Neutrophil (primary cell): ENCODE measurements around the gene HEATR3.

Experiments used
- H3K27ac ChIP-seq: fragments of 200-600 bp; sonication (generic); 2 replicates; pipeline ENCODE4 v1.5.1; 2016; ENCODE audit warnings: mild to moderate bottlenecking, moderate library complexity
- H3K27me3 ChIP-seq: fragments of 200-600 bp; sonication (generic); 2 replicates; pipeline ENCODE4 v1.6.0; 2016; ENCODE audit warnings: mild to moderate bottlenecking
- H3K36me3 ChIP-seq: fragments of 200-600 bp; sonication (generic); 2 replicates; pipeline ENCODE4 v1.5.1; 2017
- H3K4me1 ChIP-seq, 2 experiments: fragments of 200-600 bp in 1 of 2; sonication (generic) in 1 of 2; 1 replicate in 1 of 2; 2 replicates in 1 of 2; pipeline versions ENCODE4 v1.5.1 to v1.6.1; 2013 to 2016; ENCODE audit warnings: low read depth in 1 of 2, low read length in 1 of 2, mild to moderate bottlenecking in 1 of 2, moderate library complexity in 1 of 2; ENCODE audit not compliant: control insufficient read depth in 1 of 2, insufficient read depth in 1 of 2
- H3K4me3 ChIP-seq, 2 experiments: fragments of 200-600 bp in 1 of 2; sonication (generic) in 1 of 2; 1 replicate in 1 of 2; 2 replicates in 1 of 2; pipeline ENCODE4 v1.5.1; 2013 to 2016; ENCODE audit warnings: low read depth in 1 of 2, low read length in 1 of 2, mild to moderate bottlenecking in 1 of 2, moderate library complexity in 1 of 2
- H3K9me3 ChIP-seq: fragments of 200-600 bp; sonication (generic); 2 replicates; pipeline ENCODE4 v1.5.1; 2016
- CTCF ChIP-seq: fragments of 200-600 bp; sonication (generic); IDR thresholded peaks from 2 replicates; pipeline ENCODE4 v1.5.1; 2016; ENCODE audit warnings: antibody characterized with exemption

Gene HEATR3

GRCh38 chr16:50058091-50058771 lies 7.5 kb upstream of the HEATR3 start:
- TF ChIP-seq CTCF = no peak
- H3K27ac ChIP-seq = no peak overlapping the region

GRCh38 chr16:50059111-50059510 lies 6.7 kb upstream of the HEATR3 start:
- no peaks in the 10 kb centered on the region for H3K4me1 ChIP-seq
- H3K36me3 ChIP-seq = no peaks in the 10 kb centered on the region
- no peak overlapping the region for H3K4me3 ChIP-seq
- TF ChIP-seq CTCF = no peak
- peaks cover 3% of the 10 kb centered on the region for H3K9me3 ChIP-seq
- no peak overlapping the region for H3K27ac ChIP-seq
- no peaks in the 10 kb centered on the region for H3K27me3 ChIP-seq

More at GRCh38 chr16:50058091-50058771, 7.5 kb upstream of the HEATR3 start:
- no peak overlapping the region for H3K4me3 ChIP-seq
- H3K9me3 ChIP-seq = peaks cover 3% of the 10 kb centered on the region
- H3K4me1 ChIP-seq = no peaks in the 10 kb centered on the region
- H3K27me3 ChIP-seq = no peaks in the 10 kb centered on the region
- no peaks in the 10 kb centered on the region for H3K36me3 ChIP-seq

GRCh38 chr16:50059669-50060068 lies 6.1 kb upstream of the HEATR3 start:
- Histone ChIP-seq H3K27ac (no peak overlapping the region), H3K9me3 (peaks cover 3% of the 10 kb centered on the region), H3K4me3 (no peak overlapping the region), H3K36me3 (no peaks in the 10 kb centered on the region), H3K4me1 (no peaks in the 10 kb centered on the region), H3K27me3 (no peaks in the 10 kb centered on the region)
- no peak for TF ChIP-seq CTCF

GRCh38 chr16:50061326-50061725 lies 4.4 kb upstream of the HEATR3 start:
- TF ChIP-seq CTCF = no peak
- H3K27ac ChIP-seq = no peak overlapping the region
- peaks cover 2% of the 10 kb centered on the region for H3K9me3 ChIP-seq

GRCh38 chr16:50065241-50065623 lies 538 bp upstream of the HEATR3 start:
- H3K27me3 ChIP-seq = no peaks in the 10 kb centered on the region
- H3K4me1 ChIP-seq = peaks cover 17 to 22% of the 10 kb centered on the region in 2 experiments
- TF ChIP-seq CTCF = no peak
- H3K4me3 ChIP-seq = peak overlapping the region; percentile 98 to 100
- no peaks in the 10 kb centered on the region for H3K9me3 ChIP-seq
- H3K36me3 ChIP-seq = no peaks in the 10 kb centered on the region
- H3K27ac ChIP-seq = peak overlapping the region; percentile 92

More at GRCh38 chr16:50061326-50061725, 4.4 kb upstream of the HEATR3 start:
- Histone ChIP-seq H3K36me3 (no peaks in the 10 kb centered on the region), H3K4me1 (peaks cover 5 to 8% of the 10 kb centered on the region in 2 experiments), H3K27me3 (no peaks in the 10 kb centered on the region), H3K4me3 (no peak overlapping the region)
